HG02642 (cell line): Measurements from ENCODE around the gene CBFA2T2.
"Not testable (repeated sequence)": the region's sequence is repeated elsewhere in the genome, so short reads cannot be mapped to it uniquely, and the experiment has no call there.

Source experiments
- ATAC-seq: cut with Tn5 transposase; IDR thresholded peaks from one replicate; pipeline ENCODE4 v1.9.1; 2021; ENCODE audit warnings: mild to moderate bottlenecking; ENCODE audit not compliant: unreplicated experiment, poor library complexity

Gene CBFA2T2

DNA sequence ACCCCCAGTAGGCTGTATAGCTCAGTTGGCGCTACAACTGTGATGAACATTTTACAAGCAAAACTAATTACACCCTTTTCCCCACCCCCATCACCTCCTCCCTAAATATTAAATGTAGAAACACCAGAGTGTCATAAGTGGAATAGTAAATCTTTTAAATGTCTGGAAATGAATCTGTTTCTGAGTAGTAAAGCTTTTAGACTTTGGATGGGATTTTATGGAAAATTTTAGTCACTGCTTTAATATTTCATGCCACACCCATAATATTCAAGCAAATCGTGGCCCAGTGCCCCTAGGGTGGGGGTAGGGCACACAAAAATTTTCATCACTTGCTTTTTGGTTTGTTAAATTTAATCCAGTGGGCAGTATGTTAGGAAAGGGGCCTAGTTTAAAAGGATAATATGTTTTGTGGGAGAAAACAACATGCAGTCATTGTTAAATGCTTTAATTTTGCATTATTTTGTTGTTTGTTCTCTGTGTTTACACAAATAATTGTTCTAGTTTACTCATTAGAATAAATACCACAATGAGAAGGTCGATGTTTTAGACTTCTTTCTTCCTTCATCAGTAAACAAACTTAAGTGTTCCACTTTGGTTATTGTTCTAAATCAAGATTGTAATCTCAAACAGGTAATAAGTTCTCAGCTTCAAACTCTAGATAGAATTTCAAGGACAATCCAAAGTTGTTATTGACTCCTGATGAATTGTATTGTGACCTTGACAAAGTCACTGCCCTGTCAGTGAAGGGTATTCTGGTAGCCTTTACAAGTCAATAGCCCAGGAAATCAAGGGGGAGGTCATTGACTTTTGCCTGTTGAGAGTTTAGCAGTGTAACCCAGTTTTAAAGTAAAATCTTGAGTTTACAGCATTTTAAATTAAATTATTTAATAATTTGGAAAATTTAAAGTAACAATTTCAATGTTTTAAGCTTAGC, 79.2 kb downstream of the CBFA2T2 start:
- ATAC-seq, result no peak

- no peak for ATAC-seq
These were observed 80.0 kb downstream of the CBFA2T2 start for GRCh38 chr20:33569802-33570391.

DNA sequence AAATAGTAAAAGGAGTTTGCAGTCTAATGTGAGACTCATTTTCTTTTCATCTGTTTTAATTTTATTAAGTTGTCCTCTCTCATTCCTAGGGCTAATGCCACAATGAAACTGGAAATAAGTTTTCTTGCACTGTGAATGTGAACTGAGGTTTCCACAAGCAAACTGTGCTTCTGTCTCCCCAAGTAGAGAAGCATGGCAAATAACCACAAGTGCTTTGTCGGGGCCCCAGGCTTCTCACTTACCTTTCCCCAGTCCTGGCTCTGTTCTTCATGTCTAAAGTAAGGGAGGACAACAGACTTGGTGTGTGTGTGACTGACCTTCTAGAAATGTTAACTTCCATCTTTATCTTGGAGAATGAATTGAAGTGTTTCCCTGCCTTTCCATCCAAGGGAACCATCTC, 80.8 kb downstream of the CBFA2T2 start:
- no peak for ATAC-seq

DNA sequence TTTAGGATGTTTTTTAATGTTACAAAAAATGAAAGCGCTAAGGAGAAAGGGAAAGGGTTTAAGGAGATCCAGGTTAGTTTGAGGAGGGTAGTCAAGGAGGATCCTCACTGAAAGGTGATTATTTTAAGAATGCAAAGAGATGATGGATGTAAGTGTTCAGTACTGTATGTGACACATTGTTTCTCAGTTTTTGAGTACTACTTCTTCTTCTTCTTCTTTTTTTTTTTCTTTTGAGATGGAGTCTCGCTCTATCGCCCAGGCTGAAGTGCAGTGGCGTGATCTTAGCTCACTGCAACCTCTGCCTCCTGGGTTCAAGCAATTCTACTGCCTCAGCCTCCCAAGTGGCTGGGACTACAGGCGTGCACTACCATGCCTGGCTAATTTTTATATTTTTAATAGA, 83.4 kb downstream of the CBFA2T2 start:
- ATAC-seq, result not testable (repeated sequence)

- no peak for ATAC-seq
These were observed 85.4 kb downstream of the CBFA2T2 start for GRCh38 chr20:33575282-33575681.

DNA sequence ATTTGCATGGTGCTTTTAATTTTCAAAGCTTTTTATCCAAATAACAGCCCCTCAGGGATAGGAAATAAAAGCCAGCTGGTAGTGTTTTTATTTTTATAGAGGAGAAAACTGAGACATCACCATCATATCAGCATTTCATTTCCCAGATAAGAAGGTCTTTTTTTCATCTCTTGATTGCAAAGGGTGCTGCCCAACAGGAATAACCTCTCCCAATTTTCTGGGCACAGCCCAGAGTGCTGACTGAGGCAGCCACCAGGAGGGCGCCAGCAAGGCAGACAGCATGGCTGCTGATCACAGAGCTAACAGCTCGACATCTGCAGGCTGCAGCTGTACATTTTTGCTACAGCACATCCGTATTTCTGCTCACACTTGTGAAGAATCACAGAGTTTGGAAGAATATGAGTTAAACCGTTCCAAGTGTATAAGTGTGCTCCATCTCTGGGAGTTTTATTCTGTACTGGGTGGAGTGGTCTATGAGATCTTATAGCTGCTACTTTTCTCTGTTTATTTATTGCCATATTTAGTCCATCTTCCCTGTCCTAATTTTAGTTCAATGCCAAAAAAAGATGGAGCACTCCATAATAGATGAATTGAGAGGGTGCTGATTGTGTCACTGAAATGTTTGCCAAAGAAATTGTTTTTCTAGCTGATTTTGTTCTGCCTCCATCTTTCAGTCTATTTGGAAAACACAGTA, 86.7 kb downstream of the CBFA2T2 start:
- ATAC-seq, result no peak

DNA sequence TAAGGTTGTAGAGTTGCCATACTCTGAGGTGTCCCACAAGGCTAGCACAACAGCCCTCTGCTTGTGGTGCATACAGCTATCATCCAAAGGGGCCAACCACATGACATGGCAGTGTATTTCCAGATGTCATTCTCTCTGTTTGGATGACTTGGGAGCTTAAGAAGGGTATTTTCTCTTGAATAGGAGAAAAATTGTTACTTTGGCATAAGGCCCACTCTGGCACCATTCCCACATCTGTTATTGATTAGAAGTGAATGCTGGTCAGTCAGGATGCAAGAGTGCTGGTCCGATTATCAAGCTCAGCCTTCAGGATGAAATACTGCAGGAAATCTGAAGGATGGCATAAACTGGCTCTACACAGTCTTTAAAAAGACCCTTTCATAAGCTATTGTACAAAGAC, 88.6 kb downstream of the CBFA2T2 start:
- ATAC-seq, result no peak

- no peak for ATAC-seq
These were observed 93.2 kb downstream of the CBFA2T2 start for GRCh38 chr20:33583143-33583542.

GRCh38 chr20:33584976-33585375, 95.1 kb downstream of the CBFA2T2 start:
- no peak for ATAC-seq

- ATAC-seq, result no peak
These were observed 95.5 kb downstream of the CBFA2T2 start for GRCh38 chr20:33585413-33585812.

GRCh38 chr20:33589059-33589458, 99.2 kb downstream of the CBFA2T2 start:
- no peak for ATAC-seq

- not testable (repeated sequence) for ATAC-seq
These were observed 102.0 kb downstream of the CBFA2T2 start for GRCh38 chr20:33591901-33592300.

DNA sequence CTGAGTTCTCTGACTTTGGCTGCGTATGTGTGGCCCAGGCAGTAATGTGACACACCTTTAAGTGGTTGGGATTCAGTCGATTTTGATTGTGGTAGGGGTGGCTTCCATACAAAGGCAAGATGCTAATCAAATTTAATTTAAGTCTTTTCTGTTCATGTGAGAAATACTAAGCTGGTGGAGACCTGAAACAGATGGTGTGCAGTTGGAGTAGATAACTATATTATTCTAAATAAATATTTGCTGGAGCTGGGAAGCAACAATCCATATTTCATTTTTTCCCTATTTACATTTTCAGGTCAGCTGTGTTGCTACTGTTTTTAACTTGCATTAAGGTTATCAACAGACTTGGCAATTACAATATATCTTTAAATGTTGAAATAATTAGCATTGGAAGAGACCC, 104.8 kb downstream of the CBFA2T2 start:
- no peak for ATAC-seq

DNA sequence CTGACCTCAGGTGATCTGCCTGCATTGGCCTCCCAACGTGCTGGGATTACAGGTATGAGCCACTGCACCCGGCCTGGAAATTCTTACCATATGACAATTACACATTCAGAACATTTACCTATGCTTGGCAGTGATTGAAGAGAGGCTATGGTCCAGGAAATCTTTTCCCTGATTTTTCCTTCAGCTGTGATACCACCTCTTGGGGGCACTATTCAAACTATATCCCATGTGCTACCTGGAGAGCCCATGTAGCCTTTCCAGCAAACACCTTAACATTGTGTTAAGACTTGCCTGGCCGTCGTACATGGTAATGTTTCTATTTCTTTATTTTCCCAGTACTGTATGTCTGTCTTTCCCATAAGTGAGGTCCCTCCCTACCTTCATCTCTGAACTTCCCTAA, 110.5 kb downstream of the CBFA2T2 start:
- no peak for ATAC-seq

- no peak for ATAC-seq
These were observed 111.1 kb downstream of the CBFA2T2 start for GRCh38 chr20:33600981-33601380.

- no peak for ATAC-seq
These were observed 112.0 kb downstream of the CBFA2T2 start for GRCh38 chr20:33601861-33602260.

- no peak for ATAC-seq
These were observed 113.1 kb downstream of the CBFA2T2 start for GRCh38 chr20:33602826-33603590.

DNA sequence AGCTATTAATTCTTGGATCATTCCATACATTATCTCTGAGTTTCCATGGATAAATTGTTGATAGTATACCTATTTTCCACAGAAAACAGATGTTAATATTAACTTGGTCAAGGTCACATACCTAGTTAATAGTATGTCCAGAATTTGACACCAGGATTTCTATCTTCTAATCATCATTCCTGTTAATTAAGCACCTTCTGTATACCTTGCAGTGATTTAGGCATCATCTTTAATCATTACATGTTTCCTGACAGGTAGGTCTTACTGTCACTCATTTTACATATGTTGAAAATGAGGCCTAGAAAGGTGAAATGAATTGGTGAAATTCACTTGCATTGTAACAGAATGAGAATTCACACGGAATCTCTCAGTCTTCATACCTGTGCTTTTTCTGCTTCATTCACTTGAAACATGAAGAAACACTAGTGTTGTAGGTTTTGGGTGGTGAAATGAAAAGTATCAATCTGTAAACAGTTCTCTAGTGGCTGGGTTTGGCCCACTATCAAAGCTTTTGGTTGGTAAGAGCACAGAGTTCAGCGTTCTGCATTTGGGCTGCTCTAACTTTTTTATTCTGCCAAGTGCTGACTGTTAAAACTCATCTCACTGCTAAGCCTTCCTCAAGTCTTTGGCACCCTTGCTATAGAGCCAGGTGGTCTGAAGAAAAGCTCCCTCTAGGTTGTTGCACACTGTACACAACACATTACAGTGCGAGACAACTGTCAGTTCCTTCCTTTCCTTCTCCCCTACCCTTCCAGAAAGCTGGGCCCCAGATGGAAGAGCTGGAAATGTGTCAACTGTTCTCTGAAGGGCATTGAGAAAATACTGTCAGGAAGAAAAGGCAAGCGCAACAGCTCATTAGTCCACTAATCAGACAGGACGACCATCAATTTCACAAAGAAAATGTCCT, 114.4 kb downstream of the CBFA2T2 start:
- no peak for ATAC-seq

GRCh38 chr20:33604991-33605370, 115.1 kb downstream of the CBFA2T2 start:
- ATAC-seq, result no peak
